HG03378 (cell line): Measurements from ENCODE around the gene MINAR2.

ENCODE experiments used
- ATAC-seq: cut with Tn5 transposase; IDR thresholded peaks from one replicate; pipeline ENCODE4 v1.9.1; 2021; ENCODE audit warnings: mild to moderate bottlenecking, moderate library complexity; ENCODE audit not compliant: unreplicated experiment

The MINAR2 gene

GRCh38 chr5:129747572-129748407 lies at the start of gene MINAR2:
TSS of gene MINAR2 (plus strand) at chr5:129748094. CDS start at chr5:129748191, 97 bp downstream.
- ATAC-seq, result no peak

GRCh38 chr5:129698661-129699060 lies 49.2 kb upstream of the MINAR2 start:
- ATAC-seq, result no peak

- ATAC-seq, result no peak
These were observed 31.7 kb upstream of the MINAR2 start for GRCh38 chr5:129716235-129716634.

GRCh38 chr5:129716651-129717050 lies 31.2 kb upstream of the MINAR2 start:
- no peak for ATAC-seq

GRCh38 chr5:129717751-129718310 lies 30.1 kb upstream of the MINAR2 start:
- no peak for ATAC-seq

GRCh38 chr5:129718471-129719090 lies 29.3 kb upstream of the MINAR2 start:
- ATAC-seq, result no peak

GRCh38 chr5:129724222-129724621 lies 23.7 kb upstream of the MINAR2 start:
- no peak for ATAC-seq

GRCh38 chr5:129724647-129725046 lies 23.2 kb upstream of the MINAR2 start:
- ATAC-seq, result no peak

- no peak for ATAC-seq
These were observed 8.1 kb upstream of the MINAR2 start for GRCh38 chr5:129739773-129740172.

- ATAC-seq, result no peak
These were observed 4.2 kb upstream of the MINAR2 start for GRCh38 chr5:129743541-129744187.

GRCh38 chr5:129745997-129746396 lies 1.9 kb upstream of the MINAR2 start:
- ATAC-seq, result no peak

- ATAC-seq, result no peak
These were observed 1.0 kb upstream of the MINAR2 start for GRCh38 chr5:129746876-129747275.

GRCh38 chr5:129748913-129749880 lies 1.3 kb downstream of the MINAR2 start:
- no peak for ATAC-seq

- no peak for ATAC-seq
These were observed 12.9 kb downstream of the MINAR2 start for GRCh38 chr5:129760636-129761325.

GRCh38 chr5:129763651-129764050 lies 15.8 kb downstream of the MINAR2 start:
- no peak for ATAC-seq

- no peak for ATAC-seq
These were observed 18.9 kb downstream of the MINAR2 start for GRCh38 chr5:129766798-129767197.

- peak; percentile 94 for ATAC-seq
These were observed 20.1 kb downstream of the MINAR2 start for GRCh38 chr5:129767927-129768380.

GRCh38 chr5:129768735-129769134 lies 20.8 kb downstream of the MINAR2 start:
- no peak for ATAC-seq

- ATAC-seq, result no peak
These were observed 22.3 kb downstream of the MINAR2 start for GRCh38 chr5:129770024-129770820.
